ENCODE measurements around the gene CNTN5.

Gene CNTN5

GRCh38 chr11:99631618-99632017 is 610.9 kb downstream of the CNTN5 start:
- DNase-seq (ENCODE audit: low read depth): no peak

- no peak for DNase-seq (ENCODE audit: low read depth)
These were observed 612.2 kb downstream of the CNTN5 start for GRCh38 chr11:99632969-99633368.

GRCh38 chr11:99634581-99634980 is 613.8 kb downstream of the CNTN5 start:
- DNase-seq (ENCODE audit: low read depth): no peak

- DNase-seq (ENCODE audit: low read depth): no peak
These were observed 617.4 kb downstream of the CNTN5 start for GRCh38 chr11:99638073-99638553.

GRCh38 chr11:99640671-99641070 is 619.9 kb downstream of the CNTN5 start:
- DNase-seq (ENCODE audit: low read depth): no peak

- DNase-seq (ENCODE audit: low read depth): no peak
These were observed 625.2 kb downstream of the CNTN5 start for GRCh38 chr11:99645934-99646333.

- no peak for DNase-seq (ENCODE audit: low read depth)
These were observed 649.4 kb downstream of the CNTN5 start for GRCh38 chr11:99670067-99670676.

- DNase-seq (ENCODE audit: low read depth): no peak
These were observed 651.2 kb downstream of the CNTN5 start for GRCh38 chr11:99671808-99672409.

GRCh38 chr11:99676292-99676691 is 655.5 kb downstream of the CNTN5 start:
- DNase-seq (ENCODE audit: low read depth): no peak

- no peak for DNase-seq (ENCODE audit: low read depth)
These were observed 661.4 kb downstream of the CNTN5 start for GRCh38 chr11:99682171-99682570.

GRCh38 chr11:99682646-99683045 is 661.9 kb downstream of the CNTN5 start:
- DNase-seq (ENCODE audit: low read depth): no peak

GRCh38 chr11:99683933-99684332 is 663.2 kb downstream of the CNTN5 start:
- no peak for DNase-seq (ENCODE audit: low read depth)

GRCh38 chr11:99686838-99687237 is 666.1 kb downstream of the CNTN5 start:
- no peak for DNase-seq (ENCODE audit: low read depth)

- DNase-seq (ENCODE audit: low read depth): no peak
These were observed 666.6 kb downstream of the CNTN5 start for GRCh38 chr11:99687320-99687719.

- DNase-seq (ENCODE audit: low read depth): peak; percentile 94
These were observed 673.3 kb downstream of the CNTN5 start for GRCh38 chr11:99693941-99694492.

- DNase-seq (ENCODE audit: low read depth): no peak
These were observed 674.4 kb downstream of the CNTN5 start for GRCh38 chr11:99695106-99695505.

GRCh38 chr11:99706848-99707247 is 686.1 kb downstream of the CNTN5 start:
- DNase-seq (ENCODE audit: low read depth): no peak

GRCh38 chr11:99708928-99709672 is 688.4 kb downstream of the CNTN5 start:
- no peak for DNase-seq (ENCODE audit: low read depth)

GRCh38 chr11:99716302-99716701 is 695.6 kb downstream of the CNTN5 start:
- no peak for DNase-seq (ENCODE audit: low read depth)

GRCh38 chr11:99718291-99718690 is 697.5 kb downstream of the CNTN5 start:
- no peak for DNase-seq (ENCODE audit: low read depth)

- peak; percentile 28 for DNase-seq (ENCODE audit: low read depth)
These were observed 718.8 kb downstream of the CNTN5 start for GRCh38 chr11:99739464-99740089.

GRCh38 chr11:99742501-99742900 is 721.8 kb downstream of the CNTN5 start:
- DNase-seq (ENCODE audit: low read depth): no peak

Data from HS-5 (cell line).